H7 (cell line): ENCODE data around the gene ATF6. TPM values are rescaled to one million over a fixed set of nuclear protein-coding genes. Genes with fewer than 3 reads are reported as not detected.

ENCODE experiments used
- DNase-seq: peaks from one replicate; pipeline ENCODE4 v3.0.0; 2012
- H3K27me3 ChIP-seq: 2 replicates; pipeline ENCODE4 v1.6.0; 2011; ENCODE audit warnings: mild to moderate bottlenecking, low read length; ENCODE audit not compliant: control insufficient read depth, insufficient read depth
- H3K36me3 ChIP-seq: replicated peaks from 2 replicates; pipeline ENCODE4 v1.5.1; 2011; ENCODE audit warnings: low read length; ENCODE audit not compliant: control insufficient read depth, insufficient read depth
- H3K4me3 ChIP-seq: 2 replicates; pipeline ENCODE4 v1.5.1; 2011; ENCODE audit warnings: low read depth, mild to moderate bottlenecking, control low read depth, low read length, moderate library complexity; ENCODE audit not compliant: insufficient read depth
- total RNA-seq: library from RNA; depleted of rRNA; stranded (reverse); fragments of >200 nt; shearing (Covaris generic); gene quantifications from 2 replicates; pipeline ENCODE4 v1.2.3, GENCODE V29; 2014; rRNA removed

The ATF6 gene
- total RNA-seq, 1 experiment from 2014 or later, result 13.4 TPM

GRCh38 chr1:162009501-162010174 lies 243.5 kb downstream of the ATF6 start:
- H3K4me3 ChIP-seq, result no peak overlapping the region
- no peaks in the 10 kb centered on the region; the same call in 1 of the 2 replicates for H3K27me3 ChIP-seq
- no peaks in the 10 kb centered on the region for H3K36me3 ChIP-seq
- DNase-seq, result no peak

GRCh38 chr1:162010175-162010506 lies 244.0 kb downstream of the ATF6 start:
- Histone ChIP-seq H3K27me3 (no peaks in the 10 kb centered on the region; the same call in 1 of the 2 replicates), H3K36me3 (no peaks in the 10 kb centered on the region), H3K4me3 (no peak overlapping the region)
- no peak for DNase-seq

GRCh38 chr1:162011337-162012012 lies 245.4 kb downstream of the ATF6 start:
- no peak for DNase-seq
- no peak overlapping the region for H3K4me3 ChIP-seq
- no peaks in the 10 kb centered on the region; the same call in 1 of the 2 replicates for H3K27me3 ChIP-seq
- H3K36me3 ChIP-seq, result no peaks in the 10 kb centered on the region

GRCh38 chr1:162013289-162013688 lies 247.2 kb downstream of the ATF6 start:
- Histone ChIP-seq H3K27me3 (no peaks in the 10 kb centered on the region), H3K36me3 (no peaks in the 10 kb centered on the region), H3K4me3 (no peak overlapping the region)
- DNase-seq, result no peak

Other genes with a start within 250 kb of the ATF6 start
- 0.04 TPM in 1 of 2 replicates, not detected in the other for gene HSPA6, start 241.8 kb upstream of the ATF6 start, total RNA-seq
- not detected in 2 replicates for gene FCGR3A, start 216.5 kb upstream of the ATF6 start, total RNA-seq
- gene FCGR3B, start 135.1 kb upstream of the ATF6 start, total RNA-seq, result not detected in 2 replicates
- gene FCGR2B, start 103.2 kb upstream of the ATF6 start, total RNA-seq, result not detected in 2 replicates
- gene FCRLA, start 59.1 kb upstream of the ATF6 start, total RNA-seq, result not detected in 2 replicates
- gene FCRLB, start 44.8 kb upstream of the ATF6 start, total RNA-seq, result 0.55 and 0.74 TPM in 2 replicates
- gene DUSP12, start 16.5 kb upstream of the ATF6 start, total RNA-seq, result 38.1 and 42.8 TPM in 2 replicates